ENCODE data around the gene MRPS23.

Gene MRPS23

DNA sequence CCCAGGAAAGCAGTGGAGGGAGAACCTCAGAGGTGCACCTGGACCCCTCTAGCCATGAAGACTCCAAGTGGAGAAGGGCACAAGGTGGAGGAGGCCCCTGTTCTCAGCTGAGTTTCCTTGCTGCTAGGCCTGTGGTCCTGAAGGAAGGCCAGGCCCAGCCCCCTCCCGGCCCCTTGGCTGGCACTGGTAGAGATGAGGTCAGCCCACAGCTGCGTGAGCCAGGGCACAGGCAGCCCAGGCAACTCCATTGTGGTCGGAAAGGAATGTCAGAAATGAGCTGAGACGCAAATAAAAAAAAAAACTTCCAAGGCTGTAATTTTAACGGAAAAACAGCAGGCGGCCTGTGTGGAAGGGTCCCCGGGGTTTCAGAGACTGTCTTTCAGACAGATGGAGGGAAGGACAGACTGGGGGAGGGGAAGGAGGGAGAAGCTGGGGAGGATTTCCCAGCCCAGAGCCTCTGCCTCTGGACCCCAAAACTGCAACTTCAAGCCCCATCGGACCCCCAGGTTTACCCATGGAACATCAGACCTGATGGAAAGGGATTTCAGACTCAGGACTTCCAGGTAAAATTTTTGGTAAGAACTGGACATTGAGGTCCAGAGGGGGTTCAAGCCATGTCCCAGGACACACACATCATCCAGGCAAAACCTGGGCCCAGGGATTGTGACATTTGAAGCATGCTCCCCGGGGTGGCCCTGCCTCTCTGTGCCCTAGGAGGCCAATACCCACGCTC lies 25.6 kb upstream of the MRPS23 start:
- H3K4me1 ChIP-seq (ENCODE audit: control insufficient read depth in 2 of 2, insufficient read depth in 1 of 2, low read depth in 1 of 2, low read length in 2 of 2) = peaks cover 31 to 39% of the 10 kb centered on the region in 2 donors

DNA sequence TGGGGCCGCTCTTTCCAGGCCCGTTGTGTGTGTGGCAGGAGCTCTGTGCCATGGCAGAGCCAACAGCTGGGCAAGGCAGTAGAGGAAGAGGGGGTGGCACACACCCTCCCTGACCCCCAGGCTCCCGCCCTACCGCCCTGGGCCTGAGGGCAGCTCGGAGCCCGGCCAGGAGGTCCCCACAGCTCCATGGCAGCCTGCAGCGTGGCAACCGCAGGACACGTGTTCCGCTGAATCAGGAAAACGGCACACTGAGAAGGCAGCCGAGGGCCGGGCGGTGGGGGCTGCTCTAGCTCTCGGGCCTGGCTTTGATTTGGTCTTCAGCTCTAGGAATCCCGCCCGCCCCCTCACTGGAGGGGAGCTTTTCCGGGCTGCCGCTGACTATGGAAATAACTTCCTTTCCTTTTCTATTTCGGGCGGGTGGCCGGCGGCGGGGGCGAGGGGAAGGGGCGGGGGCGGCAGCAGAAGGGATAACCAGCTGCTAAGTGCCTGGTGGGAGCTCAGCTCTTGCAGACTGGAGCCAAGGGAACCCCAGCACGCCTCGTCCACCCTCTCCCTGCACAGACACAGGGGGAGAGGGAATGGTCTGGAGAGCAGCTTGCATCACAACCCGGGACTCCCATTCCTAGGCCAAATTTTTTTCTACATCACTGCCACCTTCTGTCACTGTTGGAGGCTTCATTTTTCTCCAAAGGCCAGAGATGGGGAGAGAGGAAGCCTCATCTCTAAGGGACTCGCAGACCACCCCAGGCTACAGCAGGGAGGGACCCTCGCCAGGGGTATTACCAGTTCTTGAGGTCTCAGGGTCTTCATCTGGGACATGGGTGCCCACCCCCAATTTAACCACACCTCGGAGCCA lies 24.8 kb upstream of the MRPS23 start:
- Histone ChIP-seq H3K36me3 (replicated peaks in 1 of 2; ENCODE audit: control insufficient read depth in 2 of 2, insufficient read depth in 2 of 2, low read length in 2 of 2) (peaks cover 17 to 84% of the 10 kb centered on the region in 2 donors), H2BK120ac (ENCODE audit: low read depth, low read length) (peak overlapping the region; percentile 81), H2AFZ (ENCODE audit: low read length) (peak overlapping the region; percentile 61), H3K27ac (replicated peaks; ENCODE audit: low read length) (peak overlapping the region; percentile 76), H3K14ac (ENCODE audit: low read length) (peak overlapping the region; percentile 78), H3K23ac (ENCODE audit: low read depth, low read length, poor library complexity) (peak overlapping the region; percentile 38), H3K4me1 (ENCODE audit: control insufficient read depth in 2 of 2, insufficient read depth in 1 of 2, low read depth in 1 of 2, low read length in 2 of 2) (peaks cover 34 to 35% of the 10 kb centered on the region in 2 donors), H3K79me1 (ENCODE audit: low read depth, low read length) (peaks cover 4% of the 10 kb centered on the region), H2AK5ac (ENCODE audit: low read depth, low read length) (peak overlapping the region; percentile 99), H3K27me3 (ENCODE audit: control insufficient read depth in 3 of 3, insufficient read depth in 3 of 3, low read depth in 1 of 3, low read length in 3 of 3) (no peaks in the 10 kb centered on the region), H2BK12ac (ENCODE audit: low read length) (peak overlapping the region; percentile 35), H4K8ac (ENCODE audit: low read depth, low read length) (peak overlapping the region; percentile 20), H2BK15ac (ENCODE audit: low read length) (peak overlapping the region; percentile 99), H2BK5ac (ENCODE audit: low read length) (peak overlapping the region; percentile 95), H3K18ac (ENCODE audit: low read length) (peak overlapping the region; percentile 94), H3K4me2 (ENCODE audit: insufficient read depth, low read length, poor library complexity, severe bottlenecking) (peak overlapping the region; percentile 34), H3K4ac (ENCODE audit: low read length) (peak overlapping the region; percentile 56), H3K9me3 (replicated peaks in 1 of 2; ENCODE audit: control insufficient read depth in 2 of 2, insufficient read depth in 1 of 2, low read depth in 1 of 2, low read length in 2 of 2) (no peaks in the 10 kb centered on the region), H4K91ac (ENCODE audit: low read depth, low read length, poor library complexity) (no peak overlapping the region), H3K9ac (ENCODE audit: low read depth, low read length, poor library complexity) (peak overlapping the region; percentile 73), H3K4me3 (ENCODE audit: low read length in 2 of 2) (no peak overlapping the region)
- DNase-seq (ENCODE audit: low spot score) = peak; percentile 78
- WGBS, 2 donors (ENCODE audit: extremely low coverage in 2 of 2, insufficient read length in 2 of 2, insufficient replicate concordance in 1 of 2) = no CpG with 5 or more reads among the region's 33 CpGs

More for the DNA sequence above, 25.6 kb upstream of the MRPS23 start:
- Histone ChIP-seq H3K4me2 (ENCODE audit: insufficient read depth, low read length, poor library complexity, severe bottlenecking) (peak overlapping the region; percentile 34), H3K79me1 (ENCODE audit: low read depth, low read length) (peaks cover 4% of the 10 kb centered on the region), H4K8ac (ENCODE audit: low read depth, low read length) (peak overlapping the region; percentile 20), H3K18ac (ENCODE audit: low read length) (peak overlapping the region; percentile 88), H3K9me3 (replicated peaks in 1 of 2; ENCODE audit: control insufficient read depth in 2 of 2, insufficient read depth in 1 of 2, low read depth in 1 of 2, low read length in 2 of 2) (no peaks in the 10 kb centered on the region), H3K14ac (ENCODE audit: low read length) (no peak overlapping the region), H2BK12ac (ENCODE audit: low read length) (peak overlapping the region; percentile 24), H3K27me3 (ENCODE audit: control insufficient read depth in 3 of 3, insufficient read depth in 3 of 3, low read depth in 1 of 3, low read length in 3 of 3) (no peaks in the 10 kb centered on the region), H2AK5ac (ENCODE audit: low read depth, low read length) (peak overlapping the region; percentile 72), H3K27ac (replicated peaks; ENCODE audit: low read length) (peak overlapping the region; percentile 75), H2AFZ (ENCODE audit: low read length) (no peak overlapping the region), H3K36me3 (replicated peaks in 1 of 2; ENCODE audit: control insufficient read depth in 2 of 2, insufficient read depth in 2 of 2, low read length in 2 of 2) (peaks cover 17 to 84% of the 10 kb centered on the region in 2 donors), H3K4me3 (ENCODE audit: low read length in 2 of 2) (no peak overlapping the region), H3K9ac (ENCODE audit: low read depth, low read length, poor library complexity) (no peak overlapping the region), H2BK5ac (ENCODE audit: low read length) (peak overlapping the region; percentile 66), H3K23ac (ENCODE audit: low read depth, low read length, poor library complexity) (no peak overlapping the region), H2BK120ac (ENCODE audit: low read depth, low read length) (no peak overlapping the region), H2BK15ac (ENCODE audit: low read length) (peak overlapping the region; percentile 5), H4K91ac (ENCODE audit: low read depth, low read length, poor library complexity) (no peak overlapping the region), H3K4ac (ENCODE audit: low read length) (no peak overlapping the region)
- no CpG with 5 or more reads among the region's 10 CpGs for WGBS, 2 donors (ENCODE audit: extremely low coverage in 2 of 2, insufficient read length in 2 of 2, insufficient replicate concordance in 1 of 2)
- peak; percentile 56 for DNase-seq (ENCODE audit: low spot score)

DNA sequence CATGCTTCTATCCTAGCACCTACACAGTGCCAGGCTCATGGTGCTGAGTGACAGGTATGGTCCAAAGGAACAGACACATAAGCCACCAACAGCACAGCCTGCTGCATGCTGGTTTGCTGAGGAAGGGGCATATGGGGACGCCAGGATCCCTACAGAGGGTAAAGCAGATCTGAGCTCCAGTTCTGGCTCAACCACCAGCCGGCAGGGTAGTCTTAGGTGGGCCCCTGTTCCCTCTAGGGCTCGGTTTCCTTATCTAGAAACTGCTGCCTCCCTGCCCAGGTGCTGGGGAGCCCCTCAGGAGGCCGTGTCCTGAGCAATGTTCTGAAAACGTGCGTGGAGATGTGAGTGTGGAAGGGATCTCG lies 24.2 kb upstream of the MRPS23 start:
- peaks cover 4% of the 10 kb centered on the region for H3K79me1 ChIP-seq (ENCODE audit: low read depth, low read length)
- H3K27ac ChIP-seq (replicated peaks; ENCODE audit: low read length) = peak overlapping the region; percentile 76
- no peaks in the 10 kb centered on the region for H3K27me3 ChIP-seq (ENCODE audit: control insufficient read depth in 3 of 3, insufficient read depth in 3 of 3, low read depth in 1 of 3, low read length in 3 of 3)
- WGBS, 2 donors (ENCODE audit: extremely low coverage in 2 of 2, insufficient read length in 2 of 2, insufficient replicate concordance in 1 of 2) = no CpG with 5 or more reads among the region's 7 CpGs
- H4K91ac ChIP-seq (ENCODE audit: low read depth, low read length, poor library complexity) = no peak overlapping the region
- H3K4me1 ChIP-seq (ENCODE audit: control insufficient read depth in 2 of 2, insufficient read depth in 1 of 2, low read depth in 1 of 2, low read length in 2 of 2) = peaks cover 33 to 37% of the 10 kb centered on the region in 2 donors
- H4K8ac ChIP-seq (ENCODE audit: low read depth, low read length) = no peak overlapping the region
- H3K36me3 ChIP-seq (replicated peaks in 1 of 2; ENCODE audit: control insufficient read depth in 2 of 2, insufficient read depth in 2 of 2, low read length in 2 of 2) = peaks cover 18 to 84% of the 10 kb centered on the region in 2 donors
- H3K14ac ChIP-seq (ENCODE audit: low read length) = peak overlapping the region; percentile 78
- peak overlapping the region; percentile 56 for H3K4ac ChIP-seq (ENCODE audit: low read length)
- no peak overlapping the region for H3K4me3 ChIP-seq (ENCODE audit: low read length in 2 of 2)
- peak overlapping the region; percentile 99 for H2BK15ac ChIP-seq (ENCODE audit: low read length)
- H3K23ac ChIP-seq (ENCODE audit: low read depth, low read length, poor library complexity) = peak overlapping the region; percentile 38
- H2BK12ac ChIP-seq (ENCODE audit: low read length) = peak overlapping the region; percentile 35
- no peak for DNase-seq (ENCODE audit: low spot score)
- H3K9ac ChIP-seq (ENCODE audit: low read depth, low read length, poor library complexity) = peak overlapping the region; percentile 73
- H2AFZ ChIP-seq (ENCODE audit: low read length) = peak overlapping the region; percentile 61
- H2BK120ac ChIP-seq (ENCODE audit: low read depth, low read length) = peak overlapping the region; percentile 81
- H3K9me3 ChIP-seq (replicated peaks in 1 of 2; ENCODE audit: control insufficient read depth in 2 of 2, insufficient read depth in 1 of 2, low read depth in 1 of 2, low read length in 2 of 2) = peaks cover 0 to 2% of the 10 kb centered on the region in 2 donors
- peak overlapping the region; percentile 95 for H2BK5ac ChIP-seq (ENCODE audit: low read length)
- H3K4me2 ChIP-seq (ENCODE audit: insufficient read depth, low read length, poor library complexity, severe bottlenecking) = no peak overlapping the region
- peak overlapping the region; percentile 99 for H2AK5ac ChIP-seq (ENCODE audit: low read depth, low read length)
- H3K18ac ChIP-seq (ENCODE audit: low read length) = peak overlapping the region; percentile 94

Data from neuronal stem cell (in vitro differentiated cells).